Measurements from ENCODE around the gene C12orf60. TPM values are rescaled to one million over a fixed set of nuclear protein-coding genes. Genes with fewer than 3 reads are reported as not detected.
A peak's percentile ranks its signal among the peaks of the same experiment; 100 is the strongest.

Gene C12orf60
- total RNA-seq, 1 experiment from 2014 or later = 3.5 TPM

- TF ChIP-seq REST (IDR thresholded peaks at IDR 0.05; ENCODE audit: low read depth) = no peak
- TF ChIP-seq EZH2phosphoT487 (IDR thresholded peaks at IDR 0.05; ENCODE audit: borderline replicate concordance) = no peak
- no peak for TF ChIP-seq POLR2A (IDR thresholded peaks at IDR 0.05; ENCODE audit: borderline replicate concordance, extremely low read depth, insufficient read depth, insufficient read length)
- no peak for TF ChIP-seq CBX3 (IDR thresholded peaks at IDR 0.05; ENCODE audit: low read depth)
- no peak for TF ChIP-seq ATF3 (IDR thresholded peaks at IDR 0.05)
- no peak for TF ChIP-seq ELF1 (IDR thresholded peaks at IDR 0.05; ENCODE audit: borderline replicate concordance, low read depth)
- no peak for TF ChIP-seq SIN3A (IDR thresholded peaks at IDR 0.05; ENCODE audit: low read depth)
- TF ChIP-seq EGR1 (IDR thresholded peaks at IDR 0.05; ENCODE audit: low read depth) = no peak
Observed at GRCh38 chr12:14810167-14810952, 6.9 kb downstream of the C12orf60 start (continued).

- Histone ChIP-seq H3K9me2 (ENCODE audit: insufficient read depth) (no peaks in the 10 kb centered on the region), H3K9ac (ENCODE audit: low read length) (no peak overlapping the region), H3K79me2 (ENCODE audit: insufficient read depth, low read length) (no peaks in the 10 kb centered on the region), H3K27me3 (ENCODE audit: insufficient read depth, low read length) (no peaks in the 10 kb centered on the region), H3K36me3 (ENCODE audit: control insufficient read depth in 1 of 2, insufficient read depth in 2 of 2, low read length in 2 of 2) (no peaks in the 10 kb centered on the region), H3K4me2 (ENCODE audit: low read length) (no peak overlapping the region), H2AFZ (ENCODE audit: low read depth, low read length, poor library complexity, severe bottlenecking) (no peak overlapping the region), H3K27ac (ENCODE audit: low read depth, low read length) (no peak overlapping the region), H4K20me1 (ENCODE audit: insufficient read depth) (no peaks in the 10 kb centered on the region), H3K9me3 (ENCODE audit: control insufficient read depth in 1 of 2, insufficient read depth in 1 of 2, low read depth in 1 of 2, low read length in 2 of 2) (no peaks in the 10 kb centered on the region), H3K4me3 (replicated peaks in 1 of 2; ENCODE audit: low read depth in 1 of 2, low read length in 2 of 2) (no peak overlapping the region), H3K4me1 (ENCODE audit: control insufficient read depth in 1 of 2, insufficient read depth in 2 of 2, low read length in 2 of 2) (no peaks in the 10 kb centered on the region)
- TF ChIP-seq CBX3 (IDR thresholded peaks at IDR 0.05; ENCODE audit: low read depth) (no peak), RAD21 (IDR thresholded peaks at IDR 0.05; ENCODE audit: low read depth) (peak; percentile 65), CTCF (IDR thresholded peaks at IDR 0.05 in 2 of 3, conservative IDR thresholded peaks at IDR 0.05 in 1 of 3; ENCODE audit: borderline replicate concordance in 1 of 3, insufficient read depth in 1 of 3, low read depth in 2 of 3, low read length in 2 of 3) (peak; percentile 42 to 59 (median 54); a peak in 5 of 6 replicates), TCF7L2 (IDR thresholded peaks at IDR 0.05; ENCODE audit: borderline replicate concordance, extremely low read depth, insufficient read depth, insufficient read length) (no peak), YY1 (IDR thresholded peaks at IDR 0.05; ENCODE audit: extremely low read depth, insufficient replicate concordance, low read depth, low read length) (peak; percentile 26)
- ChIA-PET CTCF (interaction anchor here (1.2 to 1.5 kb wide), 6 partner anchors 8 to 411 kb away, joined by 3 to 16 read pairs (median 4); partner anchors contain the start of genes C12orf60, RERG and WBP11), RAD21 (ENCODE audit: low non-redundant PET in 1 of 2, low total read pairs in 2 of 2, uncharacterized antibody in 2 of 2, unreplicated experiment in 2 of 2) (interaction anchor here (0.8 to 1.4 kb wide), 1 partner anchor 185 kb away, joined by 3 to 6 read pairs; no protein-coding TSS in a partner anchor), POLR2A (interaction anchor here (1.7 to 2.0 kb wide), 2 partner anchors 8 to 40 kb away, joined by 5 to 7 read pairs; partner anchors contain the start of genes C12orf60 and WBP11)
- ATAC-seq = peak; percentile 86
- no TSS peak for BruUV-seq (replicated peaks)
- DNase-seq (ENCODE audit: low read depth, low spot score) = no peak
- intact Hi-C loops (cut with micrococcal nuclease) = loop anchor here (1.0 kb wide), 1 partner anchor 185 kb away; no protein-coding TSS in a partner anchor
Observed at GRCh38 chr12:14810953-14811483, 7.5 kb downstream of the C12orf60 start.
